Measurements from ENCODE around the gene PXMP4. TPM values are rescaled to one million over a fixed set of nuclear protein-coding genes. Genes with fewer than 3 reads are reported as not detected.

The PXMP4 gene
- total and polyA plus RNA-seq, 9 of the 15 experiments (the other 6 are each of a cell fraction or from before 2014, with no cell fraction given), result 4.8 to 29.1 (median 6.8) TPM

GRCh38 chr20:33696448-33696847 lies 23.7 kb downstream of the PXMP4 start:
- no peaks in the 10 kb centered on the region for H3K36me3 ChIP-seq (ENCODE audit: control insufficient read depth, insufficient read depth, low read length)
- H3K27me3 ChIP-seq (ENCODE audit: control insufficient read depth in 2 of 2, insufficient read depth in 2 of 2, low read length in 2 of 2), result no peaks in the 10 kb centered on the region
- DNase-seq (ENCODE audit: extremely low read depth in 1 of 4, low spot score in 3 of 4), result no peak
- H3K9ac ChIP-seq (ENCODE audit: insufficient read depth in 1 of 2, low read depth in 2 of 2, low read length in 2 of 2), result no peak overlapping the region
- no peaks in the 10 kb centered on the region for H3K79me2 ChIP-seq (ENCODE audit: control insufficient read depth, insufficient read depth, low read length)
- POLR2A ChIA-PET, result interaction anchor here (0.6 to 1.3 kb wide), 4 partner anchors 9 to 867 kb away, joined by 3 to 4 read pairs (median 4); no protein-coding TSS in a partner anchor
- H3K27ac ChIP-seq (ENCODE audit: extremely low read depth, low read depth, low read length), result no peak overlapping the region
- intact Hi-C loops (cut with micrococcal nuclease) (no loop called here), in situ Hi-C loops (cut with MboI) (no loop called here)
- no peaks in the 10 kb centered on the region for H3K9me3 ChIP-seq (replicated peaks; ENCODE audit: control insufficient read depth, insufficient read depth, low read depth, low read length)
- no peak overlapping the region for H3K4me3 ChIP-seq
- peaks cover 2 to 4% of the 10 kb centered on the region in 2 experiments; a peak in 3 of 5 replicates for H3K4me1 ChIP-seq (replicated peaks in 1 of 2; ENCODE audit: control insufficient read depth in 2 of 2, insufficient read depth in 2 of 2, low read length in 2 of 2)
- no peak for ATAC-seq
- H4K20me1 ChIP-seq (replicated peaks; ENCODE audit: control insufficient read depth, insufficient read depth, low read length), result no peaks in the 10 kb centered on the region
- H3K4me2 ChIP-seq (ENCODE audit: insufficient read depth, low read length), result no peak overlapping the region
- no TSS peak for BruUV-seq (replicated peaks)
- no peak for FAIRE-seq
- WGBS (ENCODE audit: insufficient coverage, low coverage, missing lambda C conversion rate), result 68% methylated on average over 4 of the region's 4 CpGs
- H3K9me1 ChIP-seq (ENCODE audit: control insufficient read depth, insufficient read depth, low read length), result no peaks in the 10 kb centered on the region
- no peak overlapping the region for H2AFZ ChIP-seq (ENCODE audit: low read depth, low read length)
- CTCF ChIA-PET (ENCODE audit: low intra/inter-chr PET ratio), result no interaction called here
- TF ChIP-seq ZBTB5 (IDR thresholded peaks at IDR 0.05) (no peak), COPS2 (conservative IDR thresholded peaks at IDR 0.05) (no peak), RBFOX2 (IDR thresholded peaks at IDR 0.05; ENCODE audit: low read depth, low read length) (no peak), PCBP1 (IDR thresholded peaks at IDR 0.05; ENCODE audit: low read depth, low read length, poor library complexity, severe bottlenecking) (no peak), NUFIP1 (IDR thresholded peaks at IDR 0.05; ENCODE audit: partially characterized antibody) (no peak), DEAF1 (CRISPR knock-in tag; IDR thresholded peaks at IDR 0.05) (no peak), ZBTB26 (CRISPR knock-in tag; IDR thresholded peaks at IDR 0.05) (no peak), RBM14 (IDR thresholded peaks at IDR 0.05; ENCODE audit: borderline replicate concordance, insufficient read depth, low read depth, low read length) (no peak), RERE (CRISPR knock-in tag; IDR thresholded peaks at IDR 0.05; ENCODE audit: borderline replicate concordance) (no peak), FOXK2 (conservative IDR thresholded peaks at IDR 0.05 in 1 of 2, IDR thresholded peaks at IDR 0.05 in 1 of 2; ENCODE audit: low read depth in 2 of 2) (no peak), GTF2E2 (tag; IDR thresholded peaks at IDR 0.05) (no peak)
